Psoas muscle (tissue), 8 donors: ENCODE measurements around the gene ABCA1. TPM values are rescaled to one million over a fixed set of nuclear protein-coding genes. Genes with fewer than 3 reads are reported as not detected.

Experiments
- ATAC-seq, 4 donors: fragments of 200-7000 bp; cut with Tn5 transposase; one replicate each; pipeline ENCODE4 v1.9.1; 2020; ENCODE audit warnings: moderate library complexity in 3 of 4, mild to moderate bottlenecking in 2 of 4
- DNase-seq, 2 donors: peaks; one replicate each; pipeline ENCODE4 v3.0.0-alpha.2; 2020
- H3K27ac ChIP-seq: fragments of 200-600 bp; one replicate; pipeline ENCODE4 v1.8.0; 2022
- H3K27me3 ChIP-seq, 3 donors: fragments of 200-600 bp in 1 of 3; one replicate each; pipeline versions ENCODE4 v1.6.1 to v1.8.0; 2013 to 2022; ENCODE audit warnings: low read length in 2 of 3, mild to moderate bottlenecking in 2 of 3, moderate library complexity in 1 of 3; ENCODE audit not compliant: insufficient read depth in 3 of 3
- H3K36me3 ChIP-seq, 2 donors: fragments of 200-600 bp in 1 of 2; one replicate each; pipeline versions ENCODE4 v1.6.1 to v1.8.0; 2013 to 2022; ENCODE audit warnings: low read depth in 1 of 2, mild to moderate bottlenecking in 1 of 2, moderate library complexity in 1 of 2; ENCODE audit not compliant: insufficient read depth in 1 of 2
- H3K4me1 ChIP-seq: fragments of 200-600 bp; one replicate; pipeline ENCODE4 v1.8.0; 2022
- H3K4me3 ChIP-seq: fragments of 200-600 bp; one replicate; pipeline ENCODE4 v1.8.0; 2022; ENCODE audit warnings: mild to moderate bottlenecking
- H3K9me3 ChIP-seq: fragments of 200-600 bp; one replicate; pipeline ENCODE4 v1.8.0; 2022
- CTCF ChIP-seq: fragments of 200-600 bp; IDR thresholded peaks from one replicate; pipeline ENCODE4 v1.8.0; 2022; ENCODE audit warnings: antibody characterized with exemption
- WGBS, 3 donors: extraction: QIAGEN DNeasy Blood & Tissue Kit; methylation state at CpG; one replicate each; pipeline versions ENCODE4 v1.1.6 to v1.1.7; 2013; 5-methylcytosine and 5-hydroxymethylcytosine counted together
- intact Hi-C, 2 donors: fragments of 100-400 bp; cut with DNase I; formaldehyde crosslinking; loops; one replicate each; pipeline versions ENCODE4 v1.11.0 to v1.14.2; 2022
- polyA plus RNA-seq, 3 donors: library from polyadenylated mRNA; stranded (reverse); fragments of 200-250 nt; gene quantifications; one replicate each; pipeline ENCODE4 v1.2.3, GENCODE V29; 2013
- total RNA-seq, 4 donors: library from RNA; stranded (reverse); fragmentation: NEBNext Ultra II Directional in 2 of 4; extraction: Animal tissue kit (Norgen Biotek cat#: 25700) in 2 of 4; gene quantifications; one replicate each; pipeline versions ENCODE4 v1.2.1 to v1.2.4, GENCODE V29; 2021 to 2023
- donor health status: healthy with polysubstance abuse.
- donor health status: DM: no; HTN: no; CAD: no; lungs with moderate emphysema.
- donor health status: Bipolar disorder and iron deficiency.
- donor health status: healthy.
- donor health status: DM: yes; HTN: yes; CAD: no.
- donor health status: DM: no; HTN: no; CAD: no.
- donor health status: DM: no; HTN: no; CAD: no.
- donor health status: DM: yes; HTN: yes; CAD: no.

Gene ABCA1
- total and polyA plus RNA-seq, 7 donors: 1.9 to 26.1 (median 8.2) TPM

- no peaks in the 10 kb centered on the region for H3K9me3 ChIP-seq
- no peak overlapping the region for H3K4me3 ChIP-seq
- peaks cover 14 to 97% of the 10 kb centered on the region in 2 donors for H3K36me3 ChIP-seq
- intact Hi-C loops: loop anchor here in 1 of 2 donors (10.0 kb wide), 1 partner anchor 52 kb away; no protein-coding TSS in a partner anchor
- no peak for ATAC-seq
- H3K27me3 ChIP-seq: no peaks in the 10 kb centered on the region
- H3K4me1 ChIP-seq: no peaks in the 10 kb centered on the region
- peak overlapping the region; percentile 47 for H3K27ac ChIP-seq
- DNase-seq: no peak
- no peak for TF ChIP-seq CTCF
- WGBS, 3 donors: 84 to 91% (median 84%) methylated on average over 4 of the region's 4 CpGs
Measured at GRCh38 chr9:104836767-104837166, 91.2 kb downstream of the ABCA1 start.

GRCh38 chr9:104836235-104836634, 91.7 kb downstream of the ABCA1 start:
- Histone ChIP-seq H3K4me3 (no peak overlapping the region), H3K4me1 (no peaks in the 10 kb centered on the region), H3K27ac (peak overlapping the region; percentile 47), H3K9me3 (no peaks in the 10 kb centered on the region), H3K36me3 (peaks cover 14 to 97% of the 10 kb centered on the region in 2 donors), H3K27me3 (no peaks in the 10 kb centered on the region)
- ATAC-seq (no peak), DNase-seq (no peak)
- TF ChIP-seq CTCF: no peak
- intact Hi-C loops: loop anchor here in 1 of 2 donors (10.0 kb wide), 1 partner anchor 51 kb away; no protein-coding TSS in a partner anchor
- 67 to 84% (median 82%) methylated on average over 1 of the region's 1 CpG for WGBS, 3 donors

- TF ChIP-seq CTCF: no peak
- intact Hi-C loops: loop anchor here in 1 of 2 donors (10.0 kb wide), 1 partner anchor 50 kb away; no protein-coding TSS in a partner anchor
- Histone ChIP-seq H3K4me1 (no peaks in the 10 kb centered on the region), H3K36me3 (peaks cover 18 to 97% of the 10 kb centered on the region in 2 donors), H3K4me3 (no peak overlapping the region), H3K27me3 (no peaks in the 10 kb centered on the region), H3K9me3 (no peaks in the 10 kb centered on the region), H3K27ac (peak overlapping the region; percentile 47)
- WGBS, 3 donors: 90 to 93% (median 91%) methylated on average over 3 of the region's 3 CpGs
- DNase-seq (no peak), ATAC-seq (peak in 2 of 4 donors; percentile 16 to 27)
Measured at GRCh38 chr9:104835161-104835560, 92.8 kb downstream of the ABCA1 start.

- intact Hi-C loops: loop anchor here in 1 of 2 donors (10.0 kb wide), 1 partner anchor 49 kb away; no protein-coding TSS in a partner anchor
- no peak overlapping the region for H3K4me3 ChIP-seq
- H3K27ac ChIP-seq: no peak overlapping the region
- H3K36me3 ChIP-seq: peaks cover 18 to 96% of the 10 kb centered on the region in 2 donors
- H3K4me1 ChIP-seq: no peaks in the 10 kb centered on the region
- DNase-seq (no peak), ATAC-seq (no peak)
- 51 to 60% (median 59%) methylated on average over 6 of the region's 6 CpGs for WGBS, 3 donors
- no peak for TF ChIP-seq CTCF
- no peaks in the 10 kb centered on the region for H3K9me3 ChIP-seq
- no peaks in the 10 kb centered on the region for H3K27me3 ChIP-seq
Measured at GRCh38 chr9:104833696-104834095, 94.3 kb downstream of the ABCA1 start.

GRCh38 chr9:104831681-104832080, 96.3 kb downstream of the ABCA1 start:
- no peak overlapping the region for H3K27ac ChIP-seq
- H3K4me3 ChIP-seq: no peak overlapping the region
- no peak for TF ChIP-seq CTCF
- intact Hi-C loops: loop anchor here in 1 of 2 donors (10.0 kb wide), 1 partner anchor 47 kb away; no protein-coding TSS in a partner anchor
- no peak for DNase-seq
- no peak for ATAC-seq
- H3K9me3 ChIP-seq: no peaks in the 10 kb centered on the region
- 74 to 84% (median 76%) methylated on average over 3 of the region's 3 CpGs for WGBS, 3 donors
- no peaks in the 10 kb centered on the region for H3K27me3 ChIP-seq
- H3K36me3 ChIP-seq: peaks cover 22 to 99% of the 10 kb centered on the region in 2 donors
- peaks cover 3% of the 10 kb centered on the region for H3K4me1 ChIP-seq
